Glomerular visceral epithelial cell (primary cell): ENCODE results near the gene TESK1.

Experiments
- DNase-seq: peaks from one replicate; pipeline ENCODE4 v3.0.0-alpha.2; 2016; ENCODE audit errors: extremely low spot score

The TESK1 gene, protein sequence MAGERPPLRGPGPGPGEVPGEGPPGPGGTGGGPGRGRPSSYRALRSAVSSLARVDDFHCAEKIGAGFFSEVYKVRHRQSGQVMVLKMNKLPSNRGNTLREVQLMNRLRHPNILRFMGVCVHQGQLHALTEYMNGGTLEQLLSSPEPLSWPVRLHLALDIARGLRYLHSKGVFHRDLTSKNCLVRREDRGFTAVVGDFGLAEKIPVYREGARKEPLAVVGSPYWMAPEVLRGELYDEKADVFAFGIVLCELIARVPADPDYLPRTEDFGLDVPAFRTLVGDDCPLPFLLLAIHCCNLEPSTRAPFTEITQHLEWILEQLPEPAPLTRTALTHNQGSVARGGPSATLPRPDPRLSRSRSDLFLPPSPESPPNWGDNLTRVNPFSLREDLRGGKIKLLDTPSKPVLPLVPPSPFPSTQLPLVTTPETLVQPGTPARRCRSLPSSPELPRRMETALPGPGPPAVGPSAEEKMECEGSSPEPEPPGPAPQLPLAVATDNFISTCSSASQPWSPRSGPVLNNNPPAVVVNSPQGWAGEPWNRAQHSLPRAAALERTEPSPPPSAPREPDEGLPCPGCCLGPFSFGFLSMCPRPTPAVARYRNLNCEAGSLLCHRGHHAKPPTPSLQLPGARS

DNA sequence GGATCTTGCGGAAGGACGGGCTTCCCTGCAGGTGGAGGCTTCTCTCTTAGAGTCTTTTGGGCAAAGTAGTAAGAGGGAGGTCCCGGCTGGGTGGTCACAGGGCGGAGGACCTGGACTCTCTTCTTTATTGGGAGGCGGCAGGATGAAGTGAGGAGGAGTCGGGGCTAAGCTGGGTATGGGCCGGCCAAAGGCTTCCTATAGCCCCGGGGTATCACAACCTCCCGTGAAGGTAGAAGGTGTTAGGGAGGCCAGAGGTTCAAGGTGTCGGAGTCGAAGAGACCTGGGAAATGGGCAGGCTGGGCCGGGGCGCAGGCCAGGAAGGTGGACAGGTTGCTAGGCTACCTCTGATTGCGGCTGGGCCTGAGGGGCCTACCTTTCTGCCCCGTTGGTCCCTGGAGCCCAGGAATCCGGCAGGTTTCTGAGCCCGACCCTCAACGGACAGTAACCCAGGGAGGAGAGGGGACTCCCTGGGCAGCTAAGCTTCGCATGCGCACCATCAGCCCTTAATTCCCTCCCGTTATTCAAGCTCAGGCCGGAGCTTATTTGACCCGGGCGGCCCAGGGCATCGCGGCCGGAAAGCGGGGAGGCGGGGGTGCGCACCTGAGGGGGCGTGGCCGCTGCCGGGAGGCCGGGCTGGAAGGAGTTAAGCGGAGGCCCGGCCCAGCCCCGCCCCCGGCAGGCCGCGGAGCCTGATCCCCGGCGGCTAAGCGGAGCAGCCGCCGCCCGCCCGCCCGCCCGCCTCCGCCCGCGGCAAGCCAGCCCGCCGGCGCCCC, at the start of gene TESK1:
Gene TESK1, plus strand, starts transcription at position 685 of the 773 bp plus-strand sequence. CDS start 358 bp downstream, outside the sequence.
- DNase-seq: peak; percentile 80

- no peak for DNase-seq
Observed at GRCh38 chr9:35555881-35556280, 49.2 kb upstream of the TESK1 start.

DNA sequence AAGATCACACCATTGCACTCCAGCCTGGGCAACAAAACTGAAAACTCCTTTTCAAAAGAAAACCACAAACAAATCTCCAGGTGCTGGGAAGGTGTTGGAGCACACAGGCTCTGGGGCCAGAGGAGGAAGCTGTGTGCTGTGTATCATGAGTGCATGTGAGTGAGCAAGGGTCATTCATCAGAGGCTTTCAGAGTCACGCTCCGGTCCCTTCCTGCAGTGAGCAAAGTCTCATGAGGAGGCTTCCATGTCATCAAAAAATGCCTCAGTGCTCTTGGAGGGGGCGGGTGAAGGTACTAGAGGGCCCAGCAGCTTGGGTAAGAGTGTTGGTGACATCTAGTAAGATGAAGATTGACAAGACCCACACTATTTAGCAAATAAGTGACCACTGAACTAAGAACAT, 48.3 kb upstream of the TESK1 start:
- no peak for DNase-seq

DNA sequence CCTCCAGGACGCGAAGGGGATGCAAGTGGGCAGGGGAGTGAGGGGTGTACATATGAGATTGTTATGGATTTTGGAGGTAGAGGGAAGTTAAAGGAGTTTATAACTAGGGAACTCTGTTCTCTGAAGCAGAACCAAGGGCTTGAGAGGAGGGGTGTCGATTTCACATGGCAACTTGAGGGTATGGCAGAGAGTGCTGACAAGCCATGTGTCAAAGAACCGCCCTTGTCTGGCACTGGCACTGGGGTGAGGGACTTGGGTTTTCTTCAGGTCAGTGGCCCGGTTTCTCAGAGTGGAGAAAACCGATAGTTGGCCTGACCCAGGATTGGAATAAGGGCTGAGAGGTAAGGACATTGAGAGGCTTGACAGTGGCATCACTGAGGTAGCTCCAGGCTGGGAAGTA, 47.7 kb upstream of the TESK1 start:
- DNase-seq: no peak

GRCh38 chr9:35558185-35558584, 46.9 kb upstream of the TESK1 start:
- DNase-seq: no peak

DNA sequence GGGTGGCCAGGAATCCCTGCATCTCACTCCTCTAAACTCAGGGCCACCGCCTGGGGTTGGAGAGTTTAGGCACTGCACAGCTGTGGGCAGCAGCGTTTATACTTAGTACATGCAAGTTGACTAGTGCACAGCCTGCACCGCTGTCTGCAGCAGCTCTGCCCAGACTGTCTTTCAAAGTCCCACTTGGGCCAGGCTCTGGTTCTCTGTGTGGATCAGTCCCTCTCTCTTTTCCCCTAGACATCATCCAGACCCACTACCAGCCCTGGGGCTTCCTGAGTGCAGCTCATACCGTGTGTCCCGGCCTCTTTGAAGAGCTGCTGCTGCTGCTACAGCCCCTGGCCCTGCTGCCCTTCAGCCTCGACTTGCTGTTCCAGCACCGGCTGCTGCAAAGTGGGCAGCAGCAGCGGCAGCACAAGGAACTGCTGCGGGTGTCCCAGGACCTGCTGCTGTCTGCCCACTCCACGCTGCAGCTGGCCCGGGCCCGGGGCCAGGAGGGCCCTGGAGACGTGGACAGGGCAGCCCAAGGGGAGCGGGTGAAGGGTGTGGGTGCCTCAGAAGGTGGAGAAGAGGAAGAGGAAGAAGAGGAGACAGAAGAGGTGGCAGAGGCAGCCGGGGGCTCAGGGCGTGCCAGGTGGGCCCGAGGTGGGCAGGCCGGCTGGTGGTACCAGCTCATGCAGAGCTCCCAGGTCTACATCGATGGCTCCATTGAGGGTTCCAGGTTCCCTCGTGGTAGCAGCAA, 45.1 kb upstream of the TESK1 start:
- DNase-seq: no peak

- no peak for DNase-seq
Observed at GRCh38 chr9:35560625-35561337, 44.3 kb upstream of the TESK1 start.

DNA sequence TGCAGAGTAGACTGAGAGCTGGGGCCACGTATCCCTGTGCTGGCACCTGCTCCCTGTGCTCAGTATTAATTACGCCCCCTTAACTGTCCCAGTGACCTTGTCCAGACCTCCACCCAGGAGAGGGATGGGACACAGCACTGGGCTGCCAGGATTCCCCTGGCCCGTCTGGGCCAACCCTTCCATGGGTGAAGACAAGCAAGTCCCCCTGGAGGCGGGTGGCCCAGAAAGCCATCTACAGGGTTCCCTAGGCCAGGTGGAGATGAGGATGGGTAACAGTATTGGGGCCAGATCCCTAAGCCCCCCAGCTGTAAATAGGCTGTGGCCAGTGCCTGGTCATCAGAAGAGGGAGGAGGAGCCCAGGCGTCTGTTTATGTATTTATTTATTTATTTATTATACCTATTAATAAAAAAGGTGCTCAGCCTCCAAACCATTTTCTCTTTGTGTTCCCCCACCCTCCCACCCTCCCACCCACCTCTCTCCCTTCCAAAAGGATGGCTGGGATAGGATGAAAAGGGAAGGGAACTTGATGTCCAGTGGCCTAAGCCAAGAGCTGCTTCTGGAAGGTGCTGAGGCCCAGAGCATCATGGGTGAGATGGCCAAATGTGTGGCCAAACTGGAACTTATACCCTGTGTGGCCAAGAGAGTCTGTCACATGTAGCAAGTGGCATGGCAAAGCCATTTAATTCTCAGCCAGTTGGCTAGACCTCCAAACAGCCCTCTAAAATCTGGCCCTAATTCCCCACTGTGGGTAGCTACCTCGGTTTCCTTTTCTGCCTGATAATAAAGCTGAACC, 43.4 kb upstream of the TESK1 start:
- no peak for DNase-seq

DNA sequence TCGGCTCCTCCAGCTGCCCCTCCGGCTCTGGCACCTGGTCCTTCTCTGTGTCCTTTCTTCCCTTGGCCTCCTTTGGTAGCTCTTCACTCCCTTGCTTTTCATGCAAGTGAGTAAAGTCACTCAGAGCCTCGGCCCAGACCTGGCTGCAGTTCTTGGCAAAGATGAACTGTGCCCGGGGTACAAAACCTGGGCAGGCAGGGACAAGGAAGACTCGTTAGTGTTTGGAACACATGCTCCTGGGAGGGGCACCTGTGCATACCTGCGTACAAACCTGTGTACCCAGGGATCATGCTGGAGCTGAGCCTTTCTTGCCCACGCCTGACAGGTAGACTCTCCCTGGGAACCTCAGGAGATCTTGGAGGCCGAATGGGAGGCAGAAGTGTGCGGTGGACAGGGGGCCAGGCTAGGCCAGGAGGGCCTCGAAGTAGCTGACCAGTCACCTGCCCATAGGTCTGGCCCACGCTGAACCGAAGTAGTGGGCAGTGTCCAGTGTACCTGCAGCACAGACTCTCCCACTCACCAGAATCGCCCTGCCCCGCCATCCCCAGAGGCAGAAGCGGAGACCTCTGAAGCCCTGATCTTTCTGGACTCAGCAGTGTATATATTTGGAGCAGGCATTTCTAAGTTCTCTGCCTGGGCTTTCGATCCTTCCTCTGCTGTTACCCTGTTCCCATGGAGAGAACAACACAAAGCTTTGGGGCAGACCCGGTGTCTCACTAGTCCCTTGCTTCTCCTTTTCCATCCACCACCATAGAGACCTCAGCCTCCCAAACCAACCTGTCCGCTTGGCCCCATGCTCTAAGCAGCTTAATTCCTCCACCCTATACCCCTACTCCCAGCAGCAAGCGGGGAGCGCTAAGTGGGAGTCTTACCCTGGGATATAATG, 41.9 kb upstream of the TESK1 start:
- no peak for DNase-seq

GRCh38 chr9:35563791-35564197, 41.3 kb upstream of the TESK1 start:
- no peak for DNase-seq

DNA sequence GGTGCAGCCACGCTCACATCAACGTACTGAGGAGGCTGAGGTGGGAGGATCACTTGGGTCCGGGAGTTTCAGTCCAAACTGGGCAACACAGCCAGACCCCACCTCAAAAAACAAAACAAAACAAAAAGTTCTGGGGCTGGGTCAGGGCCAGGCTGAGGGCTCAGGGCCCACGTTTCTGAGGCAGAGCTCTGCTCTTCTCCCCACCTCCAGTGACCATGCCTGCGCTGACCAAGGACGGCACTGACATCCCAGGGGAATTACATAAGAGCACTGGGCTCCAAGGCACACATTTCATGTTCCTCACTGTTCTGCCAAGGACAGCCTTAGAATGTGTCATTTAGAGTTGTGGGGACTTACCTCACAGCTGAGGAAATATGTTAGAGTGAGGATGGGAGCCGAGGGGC, 40.4 kb upstream of the TESK1 start:
- DNase-seq: no peak

- DNase-seq: peak; percentile 23
Observed at GRCh38 chr9:35566417-35566816, 38.6 kb upstream of the TESK1 start.

- no peak for DNase-seq
Observed at GRCh38 chr9:35568196-35568595, 36.9 kb upstream of the TESK1 start.

DNA sequence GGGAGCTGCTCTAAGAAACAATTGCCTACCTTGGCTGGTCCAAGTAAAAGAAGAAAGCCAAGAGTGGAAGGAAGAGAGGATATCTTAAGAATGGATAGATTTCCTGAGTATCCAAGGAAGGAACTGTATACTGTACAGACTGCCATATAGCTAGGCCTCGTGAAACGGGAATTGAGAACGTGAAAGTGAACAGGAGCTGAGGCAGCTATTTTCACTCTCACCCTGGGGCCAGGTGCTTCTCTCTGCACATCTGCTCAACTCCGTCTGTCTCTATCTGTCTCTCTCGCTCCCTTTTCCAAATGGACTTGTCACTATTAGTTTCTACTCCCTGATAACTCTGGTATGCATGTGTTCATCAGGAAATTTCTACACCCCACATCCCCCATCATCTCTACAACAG, 35.9 kb upstream of the TESK1 start:
- DNase-seq: no peak

DNA sequence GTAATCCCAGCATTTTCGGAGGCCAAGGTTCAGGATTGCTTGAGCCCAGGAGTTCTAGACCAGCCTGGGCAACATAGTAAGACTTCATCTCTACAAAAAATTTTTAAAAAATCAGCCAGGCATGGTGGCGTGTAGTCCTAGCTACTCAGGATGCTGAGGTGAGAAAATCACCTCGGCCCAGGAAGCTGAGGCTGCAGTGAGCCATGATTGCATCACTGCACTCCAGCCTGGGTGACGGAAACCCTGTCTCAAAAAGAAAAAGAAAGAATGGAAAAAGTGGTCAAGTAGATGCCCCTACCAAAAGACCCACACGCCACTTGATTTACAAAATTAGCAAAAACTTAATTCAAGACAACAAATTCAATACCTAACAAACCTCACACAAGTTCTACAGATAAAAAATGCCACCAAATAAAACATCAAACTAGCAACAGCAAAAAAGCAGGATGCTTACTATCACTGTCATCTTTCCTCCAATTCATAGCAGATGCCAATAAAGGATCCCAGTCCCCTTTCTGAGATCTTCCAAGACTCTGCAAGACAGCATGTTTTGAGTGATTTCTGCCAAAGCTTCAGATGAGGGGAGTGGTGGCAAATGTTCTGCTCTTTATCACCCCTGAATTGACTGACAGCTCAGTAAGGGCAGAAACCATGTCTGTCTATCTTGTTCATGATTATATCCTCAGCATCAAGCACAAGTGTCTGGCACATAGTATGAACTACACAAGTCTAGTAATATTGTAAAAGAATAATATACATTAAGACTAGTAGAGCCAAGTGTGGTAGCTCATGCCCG, 34.2 kb upstream of the TESK1 start:
- no peak for DNase-seq

DNA sequence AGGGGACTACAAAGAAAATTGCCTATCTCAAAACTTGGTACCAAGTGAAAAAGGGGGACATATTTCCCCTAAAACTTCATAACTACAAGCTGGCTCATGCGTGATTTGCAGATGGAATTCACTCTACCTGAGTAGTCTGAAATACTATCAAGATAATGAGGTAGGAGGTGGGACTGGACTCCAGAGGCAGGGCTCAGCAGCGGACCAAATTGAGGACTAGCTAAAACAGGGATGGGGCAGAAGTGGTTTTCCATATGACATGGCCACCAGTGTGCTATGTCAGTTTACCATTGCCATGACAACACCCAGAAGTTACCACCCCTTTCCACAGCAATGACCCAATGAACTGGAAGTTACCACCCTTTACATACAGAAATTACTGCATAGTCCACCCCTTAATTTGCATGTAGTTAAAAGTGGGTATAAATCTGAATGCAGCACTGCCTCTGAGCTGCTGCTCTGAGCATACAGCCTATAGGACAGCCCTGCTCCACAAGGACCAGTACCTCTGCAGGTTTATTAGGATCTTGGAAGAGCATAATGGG, 30.4 kb upstream of the TESK1 start:
- no peak for DNase-seq

DNA sequence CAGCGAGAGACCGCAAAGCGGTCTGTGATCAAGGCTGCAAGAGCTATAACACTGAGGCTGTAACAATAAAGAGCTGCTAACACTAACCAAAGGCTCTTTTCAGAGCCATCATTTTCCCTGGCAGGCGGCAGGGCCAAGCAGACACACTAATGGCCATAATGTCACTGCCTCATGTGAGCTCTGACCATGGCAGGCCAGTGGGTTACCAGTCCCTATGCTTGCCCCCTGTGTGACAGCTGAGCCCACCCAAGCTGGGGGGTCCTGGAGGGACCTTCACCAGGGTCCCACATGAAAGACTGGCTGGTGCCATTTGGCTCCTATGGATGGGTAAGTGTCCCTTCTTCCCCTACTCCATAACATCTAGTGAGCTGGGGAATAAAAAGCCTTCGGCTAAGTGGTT, 29.6 kb upstream of the TESK1 start:
- no peak for DNase-seq

DNA sequence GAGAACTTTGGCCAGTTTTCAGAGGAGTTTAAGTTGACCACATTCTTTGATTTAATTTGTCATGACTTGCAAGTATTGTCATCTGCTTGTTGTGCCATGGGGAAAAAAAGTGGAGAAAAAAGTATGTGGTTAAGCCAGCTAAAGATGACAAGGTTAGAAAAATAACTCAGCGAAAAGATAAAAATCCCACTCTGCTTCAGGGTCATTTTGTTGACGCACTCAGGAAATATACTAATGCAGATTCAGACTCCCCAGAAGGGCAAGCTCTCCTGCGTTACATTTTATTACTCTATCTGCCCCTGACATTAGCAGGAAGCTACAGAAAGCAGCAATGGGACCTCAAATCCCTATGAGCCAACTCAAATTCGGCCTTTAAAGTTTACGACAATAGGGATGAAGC, 27.6 kb upstream of the TESK1 start:
- DNase-seq: no peak
